Measurements from ENCODE around the gene ATP8A1. TPM values are rescaled to one million over a fixed set of nuclear protein-coding genes. Genes with fewer than 3 reads are reported as not detected.

The ATP8A1 gene
- polyA plus RNA-seq, 1 experiment, result 0.20 TPM

- no peak for TF ChIP-seq CTCF (IDR thresholded peaks at IDR 0.05; ENCODE audit: low read depth, low read length)
- Histone ChIP-seq H3K9me3 (ENCODE audit: control insufficient read depth, insufficient read depth, low read length) (no peaks in the 10 kb centered on the region), H3K27me3 (ENCODE audit: control insufficient read depth, insufficient read depth, low read length) (no peaks in the 10 kb centered on the region), H3K4me3 (ENCODE audit: low read depth, low read length) (no peak overlapping the region), H3K27ac (ENCODE audit: low read depth, low read length) (no peak overlapping the region)
- CTCF ChIA-PET, result no interaction called here
- POLR2A ChIA-PET, result no interaction called here
- no peak for DNase-seq (ENCODE audit: low read depth, low spot score)
Observed at GRCh38 chr4:42617030-42617429, 39.9 kb downstream of the ATP8A1 start.

- Histone ChIP-seq H3K27me3 (ENCODE audit: control insufficient read depth, insufficient read depth, low read length) (no peaks in the 10 kb centered on the region), H3K27ac (ENCODE audit: low read depth, low read length) (no peak overlapping the region), H3K4me3 (ENCODE audit: low read depth, low read length) (no peak overlapping the region), H3K9me3 (ENCODE audit: control insufficient read depth, insufficient read depth, low read length) (no peaks in the 10 kb centered on the region)
- DNase-seq (ENCODE audit: low read depth, low spot score), result no peak
- no peak for TF ChIP-seq CTCF (IDR thresholded peaks at IDR 0.05; ENCODE audit: low read depth, low read length)
- ChIA-PET CTCF (no interaction called here), POLR2A (no interaction called here)
Observed at GRCh38 chr4:42616572-42616971, 40.3 kb downstream of the ATP8A1 start.

GRCh38 chr4:42615131-42615763 is 41.7 kb downstream of the ATP8A1 start:
- ChIA-PET CTCF (no interaction called here), POLR2A (no interaction called here)
- no peaks in the 10 kb centered on the region for H3K9me3 ChIP-seq (ENCODE audit: control insufficient read depth, insufficient read depth, low read length)
- DNase-seq (ENCODE audit: low read depth, low spot score), result no peak
- H3K27me3 ChIP-seq (ENCODE audit: control insufficient read depth, insufficient read depth, low read length), result no peaks in the 10 kb centered on the region
- no peak overlapping the region for H3K4me3 ChIP-seq (ENCODE audit: low read depth, low read length)
- no peak for TF ChIP-seq CTCF (IDR thresholded peaks at IDR 0.05; ENCODE audit: low read depth, low read length)
- no peak overlapping the region for H3K27ac ChIP-seq (ENCODE audit: low read depth, low read length)

- CTCF ChIA-PET, result no interaction called here
- H3K27ac ChIP-seq (ENCODE audit: low read depth, low read length), result no peak overlapping the region
Observed at GRCh38 chr4:42612898-42613297, 44.0 kb downstream of the ATP8A1 start.

GRCh38 chr4:42610941-42611340 is 46.0 kb downstream of the ATP8A1 start:
- POLR2A ChIA-PET, result no interaction called here
- no peaks in the 10 kb centered on the region for H3K27me3 ChIP-seq (ENCODE audit: control insufficient read depth, insufficient read depth, low read length)
- H3K27ac ChIP-seq (ENCODE audit: low read depth, low read length), result no peak overlapping the region
- no peak for TF ChIP-seq CTCF (IDR thresholded peaks at IDR 0.05; ENCODE audit: low read depth, low read length)
- no peaks in the 10 kb centered on the region for H3K9me3 ChIP-seq (ENCODE audit: control insufficient read depth, insufficient read depth, low read length)
- CTCF ChIA-PET, result no interaction called here
- H3K4me3 ChIP-seq (ENCODE audit: low read depth, low read length), result no peak overlapping the region
- DNase-seq (ENCODE audit: low read depth, low spot score), result no peak

More at GRCh38 chr4:42612898-42613297, 44.0 kb downstream of the ATP8A1 start:
- TF ChIP-seq CTCF (IDR thresholded peaks at IDR 0.05; ENCODE audit: low read depth, low read length), result no peak
- Histone ChIP-seq H3K27me3 (ENCODE audit: control insufficient read depth, insufficient read depth, low read length) (no peaks in the 10 kb centered on the region), H3K4me3 (ENCODE audit: low read depth, low read length) (no peak overlapping the region), H3K9me3 (ENCODE audit: control insufficient read depth, insufficient read depth, low read length) (no peaks in the 10 kb centered on the region)
- POLR2A ChIA-PET, result no interaction called here
- DNase-seq (ENCODE audit: low read depth, low spot score), result no peak

Data from AG04450 (cell line).